OCI-LY1 (cell line): ENCODE results near the gene TP53I3.

Experiments
- H2AFZ ChIP-seq: fragments of 200-600 bp; sonication (generic), shearing (Covaris generic); 2 replicates; pipeline ENCODE4 v1.6.0; 2014; ENCODE audit warnings: antibody characterized with exemption, mild to moderate bottlenecking, low read length
- H3F3A ChIP-seq: fragments of 200-600 bp; sonication (generic), shearing (Covaris generic); 2 replicates; pipeline ENCODE4 v1.6.0; 2014; ENCODE audit warnings: mild to moderate bottlenecking, antibody characterized with exemption, low read length, moderate library complexity; ENCODE audit not compliant: insufficient read depth
- H3K27ac ChIP-seq: fragments of 200-600 bp; sonication (generic); 2 replicates; pipeline ENCODE4 v1.5.1; 2014; ENCODE audit warnings: low read length, mixed run types, mild to moderate bottlenecking, low read depth; ENCODE audit not compliant: poor library complexity, severe bottlenecking
- H3K27me3 ChIP-seq: fragments of 200-600 bp; sonication (generic); 2 replicates; pipeline ENCODE4 v1.6.0; 2014; ENCODE audit warnings: antibody characterized with exemption, mild to moderate bottlenecking, low read length, moderate library complexity; ENCODE audit not compliant: insufficient read depth
- H3K36me3 ChIP-seq: fragments of 200-600 bp; sonication (generic); 2 replicates; pipeline ENCODE4 v1.6.1; 2014; ENCODE audit warnings: mild to moderate bottlenecking, antibody characterized with exemption, low read length, moderate library complexity, mixed read lengths; ENCODE audit not compliant: insufficient read depth
- H3K4me1 ChIP-seq: fragments of 200-600 bp; sonication (generic); 2 replicates; pipeline ENCODE4 v1.5.1; 2014; ENCODE audit warnings: mild to moderate bottlenecking, low read length, moderate library complexity; ENCODE audit not compliant: insufficient read depth, severe bottlenecking
- H3K4me2 ChIP-seq: fragments of 200-600 bp; sonication (generic), shearing (Covaris generic); 2 replicates; pipeline ENCODE4 v1.6.1; 2014; ENCODE audit warnings: low read length
- H3K4me3 ChIP-seq: fragments of 200-600 bp; sonication (generic); 2 replicates; pipeline ENCODE4 v1.5.1; 2014; ENCODE audit warnings: low read length, low read depth, mild to moderate bottlenecking, mixed read lengths; ENCODE audit not compliant: poor library complexity, severe bottlenecking
- H3K79me2 ChIP-seq: fragments of 200-600 bp; shearing (Covaris generic); 2 replicates; pipeline ENCODE4 v1.6.1; 2016; ENCODE audit warnings: mixed run types, low read length, mixed read lengths; ENCODE audit not compliant: insufficient read depth
- H3K9ac ChIP-seq: fragments of 200-600 bp; sonication (generic), shearing (Covaris generic); 2 replicates; pipeline ENCODE4 v1.6.1; 2014; ENCODE audit warnings: mild to moderate bottlenecking, low read length, mixed read lengths
- H3K9me2 ChIP-seq: fragments of 200-600 bp; sonication (generic), shearing (Covaris generic); 2 replicates; pipeline ENCODE4 v1.6.1; 2014; ENCODE audit warnings: low read depth, mild to moderate bottlenecking, low read length, mixed read lengths
- H3K9me3 ChIP-seq: fragments of 200-600 bp; shearing (Covaris generic); 2 replicates; pipeline ENCODE4 v1.6.1; 2014; ENCODE audit warnings: low read length, mixed read lengths
- H4K20me1 ChIP-seq: fragments of 200-600 bp; sonication (generic), shearing (Covaris generic); 2 replicates; pipeline ENCODE4 v1.6.0; 2016; ENCODE audit warnings: mild to moderate bottlenecking, low read length; ENCODE audit not compliant: insufficient read depth
- CTCF ChIP-seq: fragments of 200-600 bp; sonication (generic), shearing (Covaris generic); IDR thresholded peaks from 2 replicates; pipeline ENCODE4 v1.5.1; 2017; ENCODE audit warnings: mild to moderate bottlenecking, antibody characterized with exemption, low read length, moderate library complexity, mixed read lengths
- EZH2 ChIP-seq: fragments of 200-600 bp; sonication (generic), shearing (Covaris generic); IDR thresholded peaks from 2 replicates; pipeline ENCODE4 v1.8.0; 2017; ENCODE audit warnings: borderline replicate concordance, mixed run types, mild to moderate bottlenecking, antibody characterized with exemption, low read length, moderate library complexity, mixed read lengths

The TP53I3 gene

GRCh38 chr2:24072259-24072658 lies 12.4 kb downstream of the TP53I3 start:
- peaks cover 10% of the 10 kb centered on the region for H3K79me2 ChIP-seq
- peaks cover 51% of the 10 kb centered on the region for H3K36me3 ChIP-seq

GRCh38 chr2:24065341-24065740 lies 19.3 kb downstream of the TP53I3 start:
- no peak overlapping the region for H3K9ac ChIP-seq
- no peaks in the 10 kb centered on the region for H4K20me1 ChIP-seq
- H3K36me3 ChIP-seq: peaks cover 43% of the 10 kb centered on the region
- TF ChIP-seq EZH2 (no peak), CTCF (no peak)
- no peaks in the 10 kb centered on the region for H3F3A ChIP-seq
- no peak overlapping the region for H3K4me2 ChIP-seq
- H3K9me2 ChIP-seq: no peaks in the 10 kb centered on the region
- H3K79me2 ChIP-seq: no peaks in the 10 kb centered on the region
- no peak overlapping the region for H3K4me3 ChIP-seq
- H3K27ac ChIP-seq: no peak overlapping the region
- H3K9me3 ChIP-seq: no peaks in the 10 kb centered on the region
- no peaks in the 10 kb centered on the region for H3K4me1 ChIP-seq
- no peaks in the 10 kb centered on the region for H3K27me3 ChIP-seq
- no peak overlapping the region for H2AFZ ChIP-seq

More at GRCh38 chr2:24072259-24072658, 12.4 kb downstream of the TP53I3 start:
- Histone ChIP-seq H3K9me2 (no peaks in the 10 kb centered on the region), H3F3A (no peaks in the 10 kb centered on the region), H3K27ac (no peak overlapping the region), H4K20me1 (no peaks in the 10 kb centered on the region), H3K4me1 (peaks cover 14% of the 10 kb centered on the region), H3K4me3 (no peak overlapping the region), H3K27me3 (no peaks in the 10 kb centered on the region), H3K4me2 (no peak overlapping the region), H2AFZ (no peak overlapping the region), H3K9me3 (no peaks in the 10 kb centered on the region), H3K9ac (no peak overlapping the region)
- no peak for TF ChIP-seq CTCF

- no peaks in the 10 kb centered on the region for H3K9me3 ChIP-seq
- TF ChIP-seq EZH2: no peak
- no peak for TF ChIP-seq CTCF
- no peak overlapping the region for H3K9ac ChIP-seq
- no peaks in the 10 kb centered on the region for H4K20me1 ChIP-seq
- H2AFZ ChIP-seq: no peak overlapping the region
- no peaks in the 10 kb centered on the region for H3K79me2 ChIP-seq
- H3K27ac ChIP-seq: no peak overlapping the region
- H3F3A ChIP-seq: no peaks in the 10 kb centered on the region
- no peaks in the 10 kb centered on the region for H3K9me2 ChIP-seq
- no peaks in the 10 kb centered on the region for H3K27me3 ChIP-seq
- no peak overlapping the region for H3K4me2 ChIP-seq
- no peaks in the 10 kb centered on the region for H3K4me1 ChIP-seq
- H3K36me3 ChIP-seq: no peaks in the 10 kb centered on the region; the same call in 1 of the 2 replicates
- no peak overlapping the region for H3K4me3 ChIP-seq
Measured at GRCh38 chr2:24058564-24059271, 25.9 kb downstream of the TP53I3 start.
